LNCaP clone FGC (cell line): Measurements from ENCODE around the gene SND1.

ENCODE experiments used
- DNase-seq: peaks from one replicate; pipeline ENCODE4 v3.0.0-alpha.2; 2011; ENCODE audit warnings: low read depth
- H3K4me3 ChIP-seq: 2 replicates; pipeline ENCODE4 v1.5.1; 2011; ENCODE audit warnings: mild to moderate bottlenecking, low read depth, low read length, control low read depth
- CTCF ChIP-seq: IDR thresholded peaks from 2 replicates; pipeline ENCODE4 v1.5.1; 2012; ENCODE audit warnings: mild to moderate bottlenecking; ENCODE audit not compliant: control insufficient read depth, insufficient read depth; ENCODE audit errors: extremely low read depth

Gene SND1

DNA sequence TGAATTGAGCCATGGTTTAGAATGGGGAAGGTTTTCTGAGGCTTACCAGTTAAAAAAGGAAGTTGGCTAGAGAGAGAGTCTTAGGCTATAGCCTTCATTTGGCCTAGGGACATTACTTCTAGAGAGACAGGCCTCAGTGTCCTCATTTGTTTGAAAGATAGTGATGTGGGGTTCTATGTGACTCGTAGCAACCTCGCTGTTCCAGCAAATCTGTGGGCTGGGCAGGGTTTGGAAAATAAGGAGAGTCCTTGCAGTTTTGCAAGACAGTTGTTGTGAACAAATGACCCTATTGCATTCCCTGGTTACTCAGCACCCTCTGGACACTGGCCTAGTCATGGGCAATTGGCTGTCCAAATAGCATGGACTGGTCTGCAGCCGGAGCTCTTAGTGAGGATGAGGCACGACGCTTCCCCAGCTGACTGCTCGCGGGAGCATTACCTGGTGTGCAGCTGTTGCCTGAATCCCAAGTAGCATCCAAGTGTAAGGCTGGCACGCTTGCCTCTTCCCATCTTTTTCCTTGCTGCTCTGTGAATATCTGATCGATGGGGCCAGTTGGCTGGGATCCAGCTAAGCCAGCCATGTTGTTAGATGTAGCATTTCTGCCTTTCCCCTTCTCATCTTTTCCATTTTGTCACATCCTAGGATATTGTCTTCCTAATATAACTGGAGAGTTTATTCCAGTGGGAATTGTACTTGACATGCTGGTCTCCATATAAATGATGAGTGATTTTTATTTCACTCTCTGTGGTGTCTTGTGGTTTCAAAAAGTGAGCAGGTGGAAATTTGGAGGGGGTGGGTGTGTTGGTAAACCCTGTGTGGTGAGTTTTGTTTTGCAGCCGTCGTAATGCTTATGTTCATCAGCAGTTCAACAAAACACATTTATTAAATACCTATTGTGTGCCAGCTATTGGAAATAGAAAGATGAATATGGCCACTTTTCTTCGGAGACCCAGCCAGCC lies 99.8 kb downstream of the SND1 start:
- no peak overlapping the region for H3K4me3 ChIP-seq
- no peak for TF ChIP-seq CTCF
- no peak for DNase-seq

GRCh38 chr7:127752829-127753228 lies 100.8 kb downstream of the SND1 start:
- DNase-seq, result no peak
- no peak overlapping the region for H3K4me3 ChIP-seq
- no peak for TF ChIP-seq CTCF

DNA sequence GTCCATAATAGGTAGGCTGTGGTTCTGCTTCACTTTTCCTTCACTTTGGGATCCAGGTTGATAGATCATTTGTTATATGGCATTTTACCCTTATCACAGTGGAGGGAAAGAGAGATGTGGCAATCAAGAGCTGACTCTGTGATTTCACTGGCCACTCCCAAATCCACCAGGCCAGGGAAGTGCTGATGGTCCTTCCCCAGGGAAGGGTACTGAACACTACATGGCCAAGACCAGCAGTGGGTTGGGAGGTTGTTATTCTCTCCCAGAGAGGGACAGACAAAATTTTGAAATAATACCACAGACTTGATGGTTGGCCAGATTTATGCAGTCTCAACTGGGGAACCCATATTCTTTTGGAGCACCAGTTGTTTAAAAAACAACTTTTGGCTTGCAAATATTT lies 102.5 kb downstream of the SND1 start:
- no peak for TF ChIP-seq CTCF
- no peak for DNase-seq
- H3K4me3 ChIP-seq, result no peak overlapping the region

- no peak for DNase-seq
- no peak for TF ChIP-seq CTCF
- no peak overlapping the region for H3K4me3 ChIP-seq
Measured at GRCh38 chr7:127755521-127755920, 103.5 kb downstream of the SND1 start.

DNA sequence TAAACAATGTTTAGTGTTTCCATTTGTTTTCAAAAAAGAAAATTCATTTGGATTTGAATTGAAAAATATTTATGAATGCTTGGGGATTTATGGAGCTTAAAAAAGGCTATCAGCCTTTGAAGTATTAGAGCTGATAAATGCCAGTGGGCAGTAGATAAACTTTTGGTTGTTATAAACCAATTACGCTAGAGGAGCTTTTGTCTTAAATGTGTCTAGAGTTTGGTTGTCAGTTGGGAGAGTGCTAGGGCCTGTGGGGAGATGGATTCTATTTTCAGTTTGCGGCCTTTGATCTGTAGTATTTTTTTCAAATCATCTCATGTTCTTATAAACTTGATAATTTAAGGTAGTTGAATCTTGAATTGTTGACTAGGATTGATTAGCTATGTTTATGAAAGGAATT lies 104.0 kb downstream of the SND1 start:
- no peak for TF ChIP-seq CTCF
- no peak for DNase-seq
- no peak overlapping the region for H3K4me3 ChIP-seq

DNA sequence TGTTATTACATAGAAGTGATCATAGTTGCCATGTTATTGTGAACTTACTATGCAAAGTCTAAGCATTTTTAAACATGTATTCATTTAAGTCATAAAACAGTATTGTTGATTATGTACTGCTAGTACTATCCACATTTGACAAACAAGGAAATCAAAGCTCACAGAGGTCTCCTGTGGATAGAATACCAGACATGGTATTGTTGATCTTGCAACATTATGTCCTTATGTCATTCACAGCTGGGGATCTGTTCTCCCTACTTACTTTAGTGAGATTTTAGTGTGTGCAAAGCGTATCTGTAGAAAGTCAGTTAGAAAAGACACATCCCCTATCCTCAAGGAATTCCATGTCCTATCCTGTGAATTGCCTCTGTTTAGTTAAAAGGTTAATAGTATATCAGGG lies 106.1 kb downstream of the SND1 start:
- DNase-seq, result no peak
- H3K4me3 ChIP-seq, result no peak overlapping the region
- no peak for TF ChIP-seq CTCF

DNA sequence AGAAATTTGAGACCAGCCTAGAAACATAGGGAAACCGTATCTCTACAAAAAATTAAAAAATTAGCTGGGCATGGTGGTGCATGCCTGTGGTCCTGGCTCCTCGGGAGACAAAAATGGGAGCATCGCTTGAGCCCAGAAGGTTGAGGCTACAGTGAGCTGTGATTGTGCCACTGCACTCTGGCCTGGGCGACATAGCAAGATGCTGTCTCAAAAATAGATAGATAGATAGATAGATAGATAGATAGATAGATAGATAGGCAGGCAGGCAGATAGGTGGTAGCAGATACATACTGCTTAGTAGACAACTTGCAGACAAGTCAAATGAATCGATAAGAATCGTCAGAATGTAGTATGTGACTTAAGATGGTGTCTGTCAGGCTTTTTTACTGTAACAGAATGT lies 106.9 kb downstream of the SND1 start:
- H3K4me3 ChIP-seq, result no peak overlapping the region
- no peak for TF ChIP-seq CTCF
- no peak for DNase-seq
